ENCODE data around the gene CSTA.
A peak's percentile ranks its signal among the peaks of the same experiment; 100 is the strongest.

The CSTA gene, protein sequence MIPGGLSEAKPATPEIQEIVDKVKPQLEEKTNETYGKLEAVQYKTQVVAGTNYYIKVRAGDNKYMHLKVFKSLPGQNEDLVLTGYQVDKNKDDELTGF

GRCh38 chr3:122324871-122325323 lies at the start of gene CSTA:
TSS of gene CSTA (plus strand) at chr3:122325248. CDS start at chr3:122325293, 45 bp downstream.
- in situ Hi-C loops (cut with MboI; ENCODE audit: low sequenced_read_pairs) = no loop called here
- H3K9me3 ChIP-seq = no peaks in the 10 kb centered on the region
- H3K4me1 ChIP-seq = no peaks in the 10 kb centered on the region
- no peaks in the 10 kb centered on the region for H3K36me3 ChIP-seq (replicated peaks)
- no peaks in the 10 kb centered on the region for H3K27me3 ChIP-seq (ENCODE audit: low read depth)
- DNase-seq (ENCODE audit: low spot score in 2 of 2) = no peak
- no peak within 1 kb of the TSS for H3K4me3 ChIP-seq

DNA sequence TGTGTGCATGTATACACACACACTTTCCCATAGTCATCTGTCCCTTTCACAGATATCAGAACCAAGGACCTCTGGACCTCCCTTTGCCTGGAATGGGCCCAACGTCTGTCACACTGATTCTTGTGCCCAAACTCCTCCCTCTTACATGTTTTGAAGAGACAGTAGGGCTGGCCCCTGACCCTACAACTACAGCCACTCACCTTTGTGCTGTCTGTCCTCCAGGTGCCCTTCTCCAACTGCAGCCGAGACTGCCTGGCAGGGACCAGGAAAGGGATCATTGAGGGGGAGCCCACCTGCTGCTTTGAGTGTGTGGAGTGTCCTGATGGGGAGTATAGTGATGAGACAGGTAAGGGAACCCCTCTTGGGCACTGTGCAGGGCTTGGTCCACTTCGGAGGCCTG lies 43.2 kb upstream of the CSTA start:
- Histone ChIP-seq H3K36me3 (replicated peaks) (no peaks in the 10 kb centered on the region), H3K4me1 (no peaks in the 10 kb centered on the region), H3K27me3 (ENCODE audit: low read depth) (peaks cover 4% of the 10 kb centered on the region; the same call in 1 of the 2 replicates), H3K4me3 (no peak overlapping the region), H3K9me3 (no peaks in the 10 kb centered on the region)
- in situ Hi-C loops (cut with MboI; ENCODE audit: low sequenced_read_pairs) = no loop called here
- no peak for DNase-seq (ENCODE audit: low spot score in 2 of 2)

- Histone ChIP-seq H3K9me3 (no peaks in the 10 kb centered on the region), H3K4me1 (no peaks in the 10 kb centered on the region), H3K4me3 (no peak overlapping the region), H3K27me3 (ENCODE audit: low read depth) (peaks cover 4% of the 10 kb centered on the region; the same call in 1 of the 2 replicates), H3K36me3 (replicated peaks) (no peaks in the 10 kb centered on the region)
- in situ Hi-C loops (cut with MboI; ENCODE audit: low sequenced_read_pairs) = no loop called here
- no peak for DNase-seq (ENCODE audit: low spot score in 2 of 2)
These were observed 41.1 kb upstream of the CSTA start for GRCh38 chr3:122283796-122284445.

DNA sequence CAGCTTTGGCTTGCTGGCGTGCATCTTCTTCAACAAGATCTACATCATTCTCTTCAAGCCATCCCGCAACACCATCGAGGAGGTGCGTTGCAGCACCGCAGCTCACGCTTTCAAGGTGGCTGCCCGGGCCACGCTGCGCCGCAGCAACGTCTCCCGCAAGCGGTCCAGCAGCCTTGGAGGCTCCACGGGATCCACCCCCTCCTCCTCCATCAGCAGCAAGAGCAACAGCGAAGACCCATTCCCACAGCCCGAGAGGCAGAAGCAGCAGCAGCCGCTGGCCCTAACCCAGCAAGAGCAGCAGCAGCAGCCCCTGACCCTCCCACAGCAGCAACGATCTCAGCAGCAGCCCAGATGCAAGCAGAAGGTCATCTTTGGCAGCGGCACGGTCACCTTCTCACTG lies 40.6 kb upstream of the CSTA start:
- H3K27me3 ChIP-seq (ENCODE audit: low read depth) = peaks cover 4% of the 10 kb centered on the region; the same call in 1 of the 2 replicates
- in situ Hi-C loops (cut with MboI; ENCODE audit: low sequenced_read_pairs) = no loop called here
- no peak overlapping the region for H3K4me3 ChIP-seq
- no peaks in the 10 kb centered on the region for H3K4me1 ChIP-seq
- DNase-seq (ENCODE audit: low spot score in 2 of 2) = no peak
- no peaks in the 10 kb centered on the region for H3K36me3 ChIP-seq (replicated peaks)
- H3K9me3 ChIP-seq = no peaks in the 10 kb centered on the region

GRCh38 chr3:122294359-122294758 lies 30.7 kb upstream of the CSTA start:
- Histone ChIP-seq H3K4me3 (no peak overlapping the region), H3K36me3 (replicated peaks) (no peaks in the 10 kb centered on the region), H3K27me3 (ENCODE audit: low read depth) (no peaks in the 10 kb centered on the region), H3K9me3 (no peaks in the 10 kb centered on the region), H3K4me1 (no peaks in the 10 kb centered on the region)
- in situ Hi-C loops (cut with MboI; ENCODE audit: low sequenced_read_pairs) = no loop called here
- DNase-seq (ENCODE audit: low spot score in 2 of 2) = no peak

DNA sequence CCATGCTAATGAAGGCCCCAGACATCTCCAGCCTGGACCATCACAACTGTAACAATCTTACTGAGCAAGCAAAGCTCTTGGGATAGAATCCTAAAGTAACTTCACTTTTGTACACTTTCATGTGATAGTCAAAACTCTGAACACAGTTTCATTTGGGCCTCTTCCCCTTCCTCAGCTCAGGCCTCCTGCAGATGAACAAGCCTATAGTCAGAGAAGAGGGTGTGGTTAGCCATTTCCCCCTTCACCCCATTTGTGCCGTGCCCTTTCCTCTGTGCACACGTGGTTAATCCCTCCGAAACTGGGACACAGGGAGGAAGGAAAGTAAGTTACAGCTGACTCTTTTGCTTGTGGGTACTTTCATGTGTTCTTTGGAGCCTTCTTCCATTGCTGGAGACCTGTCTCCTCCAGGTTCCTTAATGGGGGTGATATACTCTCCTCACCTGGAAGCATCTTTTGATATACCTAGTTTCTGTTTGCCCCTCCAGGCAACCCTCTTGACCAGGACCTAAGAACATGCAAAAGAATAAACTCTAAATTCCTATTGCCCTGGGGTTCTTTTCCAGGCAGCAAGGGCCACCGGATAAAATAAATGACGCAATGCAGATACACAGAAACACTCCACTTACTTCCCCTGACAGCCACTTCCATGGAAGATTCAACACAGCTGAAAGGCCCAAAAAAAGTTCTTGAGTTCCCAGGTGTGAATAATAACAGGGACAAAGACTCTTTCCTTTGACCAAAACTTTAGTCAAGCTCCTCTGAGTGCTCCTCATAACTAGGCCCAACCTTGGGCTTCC lies 29.6 kb upstream of the CSTA start:
- Histone ChIP-seq H3K4me3 (no peak overlapping the region), H3K36me3 (replicated peaks) (no peaks in the 10 kb centered on the region), H3K4me1 (no peaks in the 10 kb centered on the region), H3K9me3 (no peaks in the 10 kb centered on the region), H3K27me3 (ENCODE audit: low read depth) (no peaks in the 10 kb centered on the region)
- in situ Hi-C loops (cut with MboI; ENCODE audit: low sequenced_read_pairs) = no loop called here
- DNase-seq (ENCODE audit: low spot score in 2 of 2) = no peak

GRCh38 chr3:122298239-122298638 lies 26.8 kb upstream of the CSTA start:
- no peak for DNase-seq (ENCODE audit: low spot score in 2 of 2)

DNA sequence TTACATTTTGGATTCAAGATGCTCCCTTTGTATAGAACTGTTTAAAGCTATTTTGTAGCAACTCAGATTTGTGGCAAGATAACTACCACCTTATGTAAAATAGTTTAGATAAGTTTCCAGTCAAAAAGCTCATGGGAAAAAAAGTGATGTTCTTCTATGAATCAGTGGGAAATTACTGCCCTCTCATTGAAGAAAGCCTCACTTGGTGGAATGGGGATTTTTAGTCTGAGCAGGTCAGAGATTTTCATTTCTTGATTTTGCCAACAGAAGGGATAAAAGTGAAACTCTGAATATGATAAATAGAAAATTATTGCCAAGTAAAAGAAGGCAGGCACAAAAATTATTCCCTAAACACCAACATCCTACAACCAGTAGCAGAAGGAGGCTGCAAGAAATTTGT lies 25.8 kb upstream of the CSTA start:
- no peaks in the 10 kb centered on the region for H3K27me3 ChIP-seq (ENCODE audit: low read depth)
- H3K4me3 ChIP-seq = no peak overlapping the region
- in situ Hi-C loops (cut with MboI; ENCODE audit: low sequenced_read_pairs) = no loop called here
- H3K4me1 ChIP-seq = no peaks in the 10 kb centered on the region
- H3K36me3 ChIP-seq (replicated peaks) = no peaks in the 10 kb centered on the region
- no peaks in the 10 kb centered on the region for H3K9me3 ChIP-seq
- DNase-seq (ENCODE audit: low spot score in 2 of 2) = no peak

More at GRCh38 chr3:122298239-122298638, 26.8 kb upstream of the CSTA start:
- no peaks in the 10 kb centered on the region for H3K27me3 ChIP-seq (ENCODE audit: low read depth)
- H3K4me1 ChIP-seq = no peaks in the 10 kb centered on the region
- in situ Hi-C loops (cut with MboI; ENCODE audit: low sequenced_read_pairs) = no loop called here
- H3K36me3 ChIP-seq (replicated peaks) = no peaks in the 10 kb centered on the region
- H3K9me3 ChIP-seq = no peaks in the 10 kb centered on the region
- H3K4me3 ChIP-seq = no peak overlapping the region

DNA sequence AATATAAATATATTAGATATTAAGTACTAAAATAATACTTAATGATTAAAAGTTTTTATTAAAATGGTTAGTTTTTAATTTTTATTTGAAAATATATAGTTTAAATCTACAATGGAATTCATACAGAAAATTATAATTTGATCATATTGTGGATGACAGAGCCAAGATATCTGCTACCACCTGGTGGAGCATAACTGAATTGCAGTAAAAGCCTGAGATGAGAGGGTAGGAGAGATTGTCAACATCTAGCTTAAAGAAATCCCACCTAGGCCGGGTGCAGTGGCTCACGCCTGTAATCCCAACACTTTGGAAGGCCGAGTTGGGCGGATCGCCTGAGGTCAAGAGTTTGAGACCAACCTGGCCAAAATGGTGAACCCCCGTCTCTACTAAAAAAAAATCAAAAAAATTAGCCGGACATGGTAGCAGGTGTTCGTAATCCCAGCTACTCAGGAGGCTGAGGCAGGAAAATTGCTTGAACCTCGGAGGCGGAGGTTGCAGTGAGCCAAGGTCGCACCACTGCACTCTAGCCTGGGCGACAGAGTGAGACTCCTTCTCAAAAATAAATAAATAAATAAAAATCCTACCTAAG lies 25.1 kb upstream of the CSTA start:
- peak in 1 of 2 experiments; percentile 32 for DNase-seq (ENCODE audit: low spot score in 2 of 2)

GRCh38 chr3:122301063-122301462 lies 24.0 kb upstream of the CSTA start:
- H3K36me3 ChIP-seq (replicated peaks) = no peaks in the 10 kb centered on the region
- no peak for DNase-seq (ENCODE audit: low spot score in 2 of 2)
- no peak overlapping the region for H3K4me3 ChIP-seq
- in situ Hi-C loops (cut with MboI; ENCODE audit: low sequenced_read_pairs) = no loop called here
- H3K27me3 ChIP-seq (ENCODE audit: low read depth) = no peaks in the 10 kb centered on the region
- no peaks in the 10 kb centered on the region for H3K4me1 ChIP-seq
- H3K9me3 ChIP-seq = no peaks in the 10 kb centered on the region

More for the DNA sequence above, 25.1 kb upstream of the CSTA start:
- no peak overlapping the region for H3K4me3 ChIP-seq
- no peaks in the 10 kb centered on the region for H3K27me3 ChIP-seq (ENCODE audit: low read depth)
- H3K4me1 ChIP-seq = no peaks in the 10 kb centered on the region
- H3K9me3 ChIP-seq = no peaks in the 10 kb centered on the region
- in situ Hi-C loops (cut with MboI; ENCODE audit: low sequenced_read_pairs) = no loop called here
- no peaks in the 10 kb centered on the region for H3K36me3 ChIP-seq (replicated peaks)

DNA sequence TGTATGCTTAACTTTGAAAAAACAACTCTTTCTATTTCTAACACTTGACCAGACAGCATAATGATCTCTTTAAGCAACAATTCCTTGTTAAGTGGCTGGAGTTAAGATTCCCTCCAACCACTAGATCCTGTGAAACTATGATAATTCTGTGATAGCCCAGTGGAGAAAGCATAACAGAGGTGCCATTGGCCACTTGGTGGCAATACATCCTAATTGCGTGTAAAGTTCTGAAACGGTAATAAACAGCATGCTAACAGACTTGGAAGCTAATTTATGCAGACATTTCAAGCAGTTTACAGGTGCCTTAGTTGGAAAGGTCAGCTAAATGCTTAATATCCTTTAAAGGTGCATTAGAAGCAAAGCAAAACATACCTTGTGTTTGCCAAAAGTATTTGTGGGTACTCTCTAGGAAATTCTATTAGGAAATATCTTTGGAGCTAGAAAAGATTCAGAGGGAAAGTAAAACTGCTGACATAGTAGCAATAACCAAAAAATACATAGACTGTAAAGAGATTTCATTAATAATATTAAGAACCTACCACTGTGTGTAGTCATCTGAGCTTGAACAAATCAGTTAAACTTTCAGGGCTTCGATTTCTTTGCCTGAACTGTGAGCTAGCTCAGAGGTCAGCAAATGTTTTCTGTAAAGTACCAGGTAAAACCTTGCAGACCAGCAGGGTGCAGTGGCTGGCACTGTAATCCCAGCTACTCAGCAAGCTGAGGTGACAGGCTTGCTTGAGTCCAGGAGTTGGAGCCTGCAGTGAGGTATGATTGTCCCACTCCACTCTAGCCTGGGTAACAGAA lies 19.0 kb upstream of the CSTA start:
- Histone ChIP-seq H3K36me3 (replicated peaks) (no peaks in the 10 kb centered on the region), H3K4me3 (no peak overlapping the region), H3K9me3 (no peaks in the 10 kb centered on the region), H3K4me1 (no peaks in the 10 kb centered on the region), H3K27me3 (ENCODE audit: low read depth) (peaks cover 6% of the 10 kb centered on the region; the same call in 1 of the 2 replicates)
- in situ Hi-C loops (cut with MboI; ENCODE audit: low sequenced_read_pairs) = no loop called here
- no peak for DNase-seq (ENCODE audit: low spot score in 2 of 2)

DNA sequence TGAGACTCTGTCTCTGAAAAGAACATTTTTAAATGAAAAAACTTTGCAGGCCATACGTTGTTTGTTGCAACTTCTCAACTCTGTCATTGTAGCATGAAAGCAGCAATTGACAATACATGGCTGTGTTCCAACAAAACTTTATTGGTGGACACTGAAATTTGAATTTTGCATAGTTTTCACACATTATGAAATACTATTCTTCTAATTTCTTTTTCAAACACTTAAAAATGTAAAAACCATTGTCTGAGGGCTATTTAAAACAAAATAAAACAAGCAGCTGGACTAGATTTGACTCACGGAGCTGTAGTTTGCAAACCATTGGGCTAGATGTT lies 18.5 kb upstream of the CSTA start:
- DNase-seq (ENCODE audit: low spot score in 2 of 2) = no peak
- in situ Hi-C loops (cut with MboI; ENCODE audit: low sequenced_read_pairs) = no loop called here
- no peaks in the 10 kb centered on the region for H3K36me3 ChIP-seq (replicated peaks)
- no peak overlapping the region for H3K4me3 ChIP-seq
- H3K4me1 ChIP-seq = no peaks in the 10 kb centered on the region
- peaks cover 7% of the 10 kb centered on the region; the same call in 1 of the 2 replicates for H3K27me3 ChIP-seq (ENCODE audit: low read depth)
- H3K9me3 ChIP-seq = no peaks in the 10 kb centered on the region

GRCh38 chr3:122307094-122307687 lies 17.9 kb upstream of the CSTA start:
- in situ Hi-C loops (cut with MboI; ENCODE audit: low sequenced_read_pairs) = no loop called here
- H3K27me3 ChIP-seq (ENCODE audit: low read depth) = peaks cover 7% of the 10 kb centered on the region; the same call in 1 of the 2 replicates
- H3K4me1 ChIP-seq = no peaks in the 10 kb centered on the region
- no peaks in the 10 kb centered on the region for H3K9me3 ChIP-seq
- no peak for DNase-seq (ENCODE audit: low spot score in 2 of 2)
- H3K4me3 ChIP-seq = no peak overlapping the region
- H3K36me3 ChIP-seq (replicated peaks) = no peaks in the 10 kb centered on the region
